Lower leg skin (tissue), 4 donors: ENCODE results near the gene SKOR1. TPM values are rescaled to one million over a fixed set of nuclear protein-coding genes. Genes with fewer than 3 reads are reported as not detected.
A peak's percentile ranks its signal among the peaks of the same experiment; 100 is the strongest.

Experiments used
- DNase-seq, 2 donors: peaks; one replicate each; pipeline ENCODE4 v3.0.0-alpha.2; 2019; ENCODE audit warnings: low spot score in 2 of 2
- H3K4me3 ChIP-seq: fragments of 200-600 bp; sonication (generic); 2 replicates; pipeline ENCODE4 v1.5.1; 2017; ENCODE audit warnings: mild to moderate bottlenecking, low read depth; ENCODE audit not compliant: poor library complexity, severe bottlenecking
- POLR2A ChIP-seq, 2 donors: fragments of 450-650 bp; IDR thresholded peaks; one replicate each; pipeline ENCODE4 v1.6.1; 2016 to 2017; ENCODE audit warnings: antibody characterized with exemption in 2 of 2, mild to moderate bottlenecking in 1 of 2, moderate library complexity in 1 of 2
- WGBS, 2 donors: methylation state at CpG; one replicate each; pipeline ENCODE4 v1.1.5; 2018; 5-methylcytosine and 5-hydroxymethylcytosine counted together
- intact Hi-C: fragments of 100-400 bp; cut with DNase I; formaldehyde crosslinking; loops from one replicate; pipeline ENCODE4 v1.15.0; 2023; ENCODE audit warnings: low total_unique reads
- total RNA-seq, 4 donors: library from RNA; depleted of rRNA; stranded (reverse); fragments of >200 nt; gene quantifications; one replicate each; pipeline ENCODE4 v1.1.0, GENCODE V29; 2016
- TF ChIP-seq, protein P1 (sequence below), 3 donors: fragments of 450-650 bp; IDR thresholded peaks; one replicate each; pipeline ENCODE4 v1.5.1; 2016; ENCODE audit warnings: antibody characterized with exemption in 3 of 3, mild to moderate bottlenecking in 3 of 3, moderate library complexity in 2 of 3

Gene SKOR1
- total RNA-seq, 4 donors from 2014 or later: 1.2 to 2.2 (median 1.5) TPM; not detected in 1

- intact Hi-C loops: no loop called here
- no peak overlapping the region for H3K4me3 ChIP-seq
- WGBS, 2 donors: 93 to 97% methylated on average over 5 of the region's 5 CpGs
- no peak for TF ChIP-seq POLR2A (IDR thresholded peaks at IDR 0.05)
- TF ChIP-seq, protein P1, sequence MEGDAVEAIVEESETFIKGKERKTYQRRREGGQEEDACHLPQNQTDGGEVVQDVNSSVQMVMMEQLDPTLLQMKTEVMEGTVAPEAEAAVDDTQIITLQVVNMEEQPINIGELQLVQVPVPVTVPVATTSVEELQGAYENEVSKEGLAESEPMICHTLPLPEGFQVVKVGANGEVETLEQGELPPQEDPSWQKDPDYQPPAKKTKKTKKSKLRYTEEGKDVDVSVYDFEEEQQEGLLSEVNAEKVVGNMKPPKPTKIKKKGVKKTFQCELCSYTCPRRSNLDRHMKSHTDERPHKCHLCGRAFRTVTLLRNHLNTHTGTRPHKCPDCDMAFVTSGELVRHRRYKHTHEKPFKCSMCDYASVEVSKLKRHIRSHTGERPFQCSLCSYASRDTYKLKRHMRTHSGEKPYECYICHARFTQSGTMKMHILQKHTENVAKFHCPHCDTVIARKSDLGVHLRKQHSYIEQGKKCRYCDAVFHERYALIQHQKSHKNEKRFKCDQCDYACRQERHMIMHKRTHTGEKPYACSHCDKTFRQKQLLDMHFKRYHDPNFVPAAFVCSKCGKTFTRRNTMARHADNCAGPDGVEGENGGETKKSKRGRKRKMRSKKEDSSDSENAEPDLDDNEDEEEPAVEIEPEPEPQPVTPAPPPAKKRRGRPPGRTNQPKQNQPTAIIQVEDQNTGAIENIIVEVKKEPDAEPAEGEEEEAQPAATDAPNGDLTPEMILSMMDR (IDR thresholded peaks at IDR 0.05): no peak
- peak in 1 of 2 donors; percentile 65 for DNase-seq
Measured at GRCh38 chr15:67809441-67809840, 15.9 kb upstream of the SKOR1 start.

DNA sequence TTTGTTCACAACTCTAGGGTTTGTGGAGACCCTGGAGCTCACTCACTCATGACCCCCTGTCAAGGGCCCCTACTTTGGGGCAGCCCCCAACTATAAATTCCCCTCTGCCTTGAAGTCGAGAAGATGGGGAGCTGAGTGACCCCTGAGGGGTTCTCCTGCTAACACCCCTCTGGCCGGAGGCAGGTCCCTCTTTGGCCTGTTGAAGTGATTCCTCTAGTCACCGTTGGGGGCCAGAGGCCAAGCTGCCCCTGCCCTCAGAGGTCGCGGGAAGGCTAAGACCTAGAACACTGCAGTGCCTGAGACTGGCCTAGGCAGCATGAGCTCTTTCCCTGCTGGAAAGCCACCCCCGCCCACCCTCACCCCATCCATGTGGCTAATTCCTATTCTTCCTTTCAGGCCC, 15.4 kb upstream of the SKOR1 start:
- TF ChIP-seq, protein P1 (IDR thresholded peaks at IDR 0.05): no peak
- TF ChIP-seq POLR2A (IDR thresholded peaks at IDR 0.05): no peak
- H3K4me3 ChIP-seq: no peak overlapping the region
- WGBS, 2 donors: 87 to 91% methylated on average over 6 of the region's 6 CpGs
- peak in 1 of 2 donors; percentile 40 for DNase-seq
- intact Hi-C loops: no loop called here

GRCh38 chr15:67812241-67812644, 13.1 kb upstream of the SKOR1 start:
- intact Hi-C loops: no loop called here
- WGBS, 2 donors: 75 to 80% methylated on average over 11 of the region's 11 CpGs

DNA sequence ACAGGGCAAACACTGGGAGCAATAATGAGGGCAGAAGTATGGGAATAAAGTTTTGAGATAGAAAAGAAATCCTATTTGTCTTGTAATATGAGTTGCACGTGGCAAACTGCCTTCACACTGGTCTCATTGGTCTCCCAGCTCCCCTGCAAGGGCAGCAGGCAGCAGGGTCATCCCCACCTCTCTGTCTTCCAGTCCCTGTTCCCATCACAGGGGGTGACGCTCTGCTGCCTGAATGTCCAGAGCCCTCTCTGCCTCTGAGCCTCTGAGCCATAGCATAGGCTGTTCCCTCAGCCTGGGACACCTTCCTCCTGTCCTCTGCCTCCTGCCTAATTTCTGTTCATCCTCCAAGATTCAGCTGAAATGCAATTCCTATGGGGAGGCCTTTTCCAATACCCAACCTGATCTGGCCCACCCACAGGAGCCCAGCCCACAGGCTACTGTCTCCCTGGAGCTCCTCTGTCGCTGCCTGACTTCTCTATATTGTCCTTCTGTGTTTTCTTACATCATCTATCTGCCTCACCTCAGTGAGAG, 12.1 kb upstream of the SKOR1 start:
- TF ChIP-seq, protein P1 (IDR thresholded peaks at IDR 0.05): no peak
- no peak for TF ChIP-seq POLR2A (IDR thresholded peaks at IDR 0.05)
- no peak overlapping the region for H3K4me3 ChIP-seq
- intact Hi-C loops: no loop called here
- 87 to 89% methylated on average over 3 of the region's 3 CpGs for WGBS, 2 donors
- peak in 1 of 2 donors; percentile 54 for DNase-seq

More at GRCh38 chr15:67812241-67812644, 13.1 kb upstream of the SKOR1 start:
- H3K4me3 ChIP-seq: no peak overlapping the region
- TF ChIP-seq, protein P1 (IDR thresholded peaks at IDR 0.05): no peak
- TF ChIP-seq POLR2A (IDR thresholded peaks at IDR 0.05): no peak
- peak in 1 of 2 donors; percentile 49 for DNase-seq

DNA sequence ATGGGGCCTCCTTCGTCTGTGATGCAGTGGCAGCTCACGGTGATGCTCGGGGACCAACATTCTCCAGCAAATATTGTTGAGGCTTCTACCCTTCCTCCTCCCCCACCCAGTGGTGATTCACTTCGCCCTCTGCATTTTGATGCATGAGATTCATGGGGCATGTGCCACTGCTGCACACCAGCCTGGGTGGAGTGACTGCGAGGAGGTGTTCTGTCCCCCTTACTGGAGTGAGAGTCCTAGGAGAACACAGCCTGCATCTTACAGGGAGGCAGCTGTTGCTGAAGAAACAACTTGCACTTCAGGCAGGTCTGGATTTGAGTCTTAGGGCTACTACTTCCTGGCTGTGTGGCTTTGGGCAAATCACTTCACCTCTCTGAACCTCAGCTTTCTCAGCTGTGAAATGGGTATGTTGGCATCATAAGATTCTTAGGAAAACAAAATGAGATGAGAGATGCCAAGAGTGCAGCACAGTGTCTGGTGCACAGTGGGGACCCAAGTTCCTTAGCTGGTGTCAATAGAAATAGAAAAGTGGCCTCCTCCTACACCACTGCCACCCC, 10.2 kb upstream of the SKOR1 start:
- TF ChIP-seq, protein P1 (IDR thresholded peaks at IDR 0.05): no peak
- no peak for TF ChIP-seq POLR2A (IDR thresholded peaks at IDR 0.05)
- DNase-seq: peak in 1 of 2 donors; percentile 31
- H3K4me3 ChIP-seq: no peak overlapping the region
- intact Hi-C loops: no loop called here
- 97 to 98% methylated on average over 4 of the region's 5 CpGs for WGBS, 2 donors

GRCh38 chr15:67816668-67817067, 8.6 kb upstream of the SKOR1 start:
- no peak overlapping the region for H3K4me3 ChIP-seq
- intact Hi-C loops: no loop called here
- WGBS, 2 donors: 93 to 100% methylated on average over 3 of the region's 3 CpGs
- DNase-seq: no peak
- TF ChIP-seq, protein P1 (IDR thresholded peaks at IDR 0.05): no peak
- TF ChIP-seq POLR2A (IDR thresholded peaks at IDR 0.05): no peak
